Activated naive CD4-positive, alpha-beta T cell treated with anti-CD3 and anti-CD28 coated beads, Interleukin-2, amount 50 U/mL, for 24 hours (primary cell): ENCODE results near the gene KAZN.

Experiments used
- H3K27ac Mint-ChIP-seq: one replicate; pipeline ENCODE4 v1.8.0; 2021; ENCODE audit warnings: mild to moderate bottlenecking, mixed read lengths
- H3K27me3 Mint-ChIP-seq: one replicate; pipeline ENCODE4 v1.8.0; 2021; ENCODE audit warnings: mixed read lengths
- H3K36me3 Mint-ChIP-seq: one replicate; pipeline ENCODE4 v1.8.0; 2021; ENCODE audit warnings: mixed read lengths
- H3K4me1 Mint-ChIP-seq: one replicate; pipeline ENCODE4 v1.8.0; 2021; ENCODE audit warnings: mixed read lengths
- H3K4me3 Mint-ChIP-seq: one replicate; pipeline ENCODE4 v1.8.0; 2021; ENCODE audit warnings: mild to moderate bottlenecking, mixed read lengths
- H3K9me3 Mint-ChIP-seq: one replicate; pipeline ENCODE4 v1.8.0; 2021; ENCODE audit warnings: mixed read lengths

The KAZN gene

DNA sequence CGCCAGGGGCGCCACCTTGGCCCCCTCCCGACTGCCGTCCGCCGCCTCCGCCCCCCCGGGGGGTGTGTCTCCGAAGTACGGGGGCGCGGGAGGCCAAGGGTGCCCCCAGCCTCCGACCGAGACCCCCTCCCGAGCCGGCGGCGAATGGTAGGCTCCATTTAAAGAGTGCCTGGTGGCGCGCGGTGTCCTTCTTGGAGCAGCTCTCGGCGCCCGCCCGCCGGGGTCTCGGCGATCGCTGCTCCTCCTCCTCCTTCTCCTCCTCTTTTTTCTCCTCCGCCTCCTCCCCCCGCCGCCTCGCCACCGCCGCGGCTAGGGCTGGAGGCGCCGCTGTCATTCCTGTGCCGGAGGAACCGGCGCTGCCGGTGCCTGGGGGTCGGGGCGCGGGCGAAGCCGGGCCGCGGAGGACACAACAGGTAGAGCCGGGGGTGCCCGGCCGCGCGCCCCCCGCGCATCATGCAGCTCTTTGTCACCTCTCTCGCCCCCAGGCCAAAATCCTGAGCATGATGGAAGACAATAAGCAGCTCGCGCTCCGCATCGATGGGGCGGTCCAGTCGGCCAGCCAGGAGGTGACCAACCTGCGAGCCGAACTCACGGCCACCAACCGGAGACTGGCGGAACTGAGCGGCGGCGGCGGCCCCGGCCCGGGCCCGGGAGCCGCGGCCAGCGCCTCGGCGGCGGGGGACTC lies at the start of gene KAZN:
Gene KAZN (plus strand): TSS at position 188 of the 685 bp plus-strand sequence.
- no peaks in the 10 kb centered on the region for H3K9me3 Mint-ChIP-seq
- no peaks in the 10 kb centered on the region for H3K4me1 Mint-ChIP-seq
- no peak within 1 kb of the TSS for H3K4me3 Mint-ChIP-seq
- H3K27me3 Mint-ChIP-seq: peaks cover 39% of the 10 kb centered on the region
- H3K27ac Mint-ChIP-seq: no peak within 1 kb of the TSS
- no peaks in the 10 kb centered on the region for H3K36me3 Mint-ChIP-seq

DNA sequence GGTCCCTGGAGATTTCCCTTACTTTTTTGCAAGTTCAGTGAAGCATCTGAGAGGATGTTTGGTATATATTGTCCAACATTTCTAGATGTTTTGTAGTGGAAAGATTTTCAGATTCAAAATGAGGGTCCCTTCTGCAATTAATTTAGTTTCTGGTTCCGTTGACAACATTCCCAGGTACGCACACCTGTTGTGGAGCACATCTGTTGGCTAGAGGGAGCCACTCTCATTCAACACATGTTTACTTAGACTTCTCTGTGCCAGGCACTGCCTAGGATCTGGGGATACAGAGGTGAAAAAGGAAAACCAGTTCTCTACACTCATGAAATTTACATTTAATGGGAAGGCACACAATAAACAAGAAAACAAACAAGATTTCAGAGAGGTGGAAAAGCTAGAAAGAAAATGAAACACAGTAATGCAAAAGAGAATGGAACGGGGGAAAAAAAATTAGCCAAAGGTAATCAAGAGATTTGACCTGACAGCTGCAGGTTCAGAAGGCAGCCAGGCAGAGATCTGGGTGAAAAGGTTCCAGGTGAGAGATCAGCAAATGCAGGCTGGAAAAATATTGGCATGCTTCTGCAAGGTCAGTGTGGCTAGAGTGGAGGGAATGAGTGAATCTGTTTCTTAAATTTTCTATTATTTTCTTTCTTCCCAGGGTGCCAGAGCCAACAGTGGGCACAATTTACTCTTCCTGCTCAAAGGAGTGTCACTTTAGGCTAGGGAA lies 48.4 kb upstream of the KAZN start:
- Mint-ChIP-seq H3K27me3 (peaks cover 6% of the 10 kb centered on the region), H3K36me3 (no peaks in the 10 kb centered on the region), H3K27ac (no peak overlapping the region), H3K9me3 (no peaks in the 10 kb centered on the region), H3K4me1 (no peaks in the 10 kb centered on the region), H3K4me3 (no peak overlapping the region)

DNA sequence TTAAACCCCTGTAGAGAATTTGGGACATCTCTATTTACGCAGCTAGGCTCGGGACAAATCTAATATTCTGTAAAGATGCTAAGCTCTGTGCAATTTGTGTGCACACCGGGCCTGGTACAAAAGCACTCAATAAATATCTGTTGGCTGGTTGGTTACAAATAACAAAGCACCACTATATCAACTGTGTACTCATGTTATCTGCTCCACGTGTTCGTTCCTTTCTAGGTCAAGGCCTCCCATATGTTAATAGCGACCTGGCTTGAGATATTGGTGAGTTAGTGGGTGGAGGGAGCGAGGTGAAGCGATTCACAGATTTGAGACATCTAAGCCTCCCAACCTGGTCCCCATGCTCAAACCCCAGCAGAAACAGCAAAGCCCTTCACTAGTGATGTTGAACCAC lies 47.1 kb upstream of the KAZN start:
- H3K9me3 Mint-ChIP-seq: no peaks in the 10 kb centered on the region
- H3K4me1 Mint-ChIP-seq: no peaks in the 10 kb centered on the region
- H3K4me3 Mint-ChIP-seq: no peak overlapping the region
- peaks cover 6% of the 10 kb centered on the region for H3K27me3 Mint-ChIP-seq
- no peaks in the 10 kb centered on the region for H3K36me3 Mint-ChIP-seq
- H3K27ac Mint-ChIP-seq: no peak overlapping the region

DNA sequence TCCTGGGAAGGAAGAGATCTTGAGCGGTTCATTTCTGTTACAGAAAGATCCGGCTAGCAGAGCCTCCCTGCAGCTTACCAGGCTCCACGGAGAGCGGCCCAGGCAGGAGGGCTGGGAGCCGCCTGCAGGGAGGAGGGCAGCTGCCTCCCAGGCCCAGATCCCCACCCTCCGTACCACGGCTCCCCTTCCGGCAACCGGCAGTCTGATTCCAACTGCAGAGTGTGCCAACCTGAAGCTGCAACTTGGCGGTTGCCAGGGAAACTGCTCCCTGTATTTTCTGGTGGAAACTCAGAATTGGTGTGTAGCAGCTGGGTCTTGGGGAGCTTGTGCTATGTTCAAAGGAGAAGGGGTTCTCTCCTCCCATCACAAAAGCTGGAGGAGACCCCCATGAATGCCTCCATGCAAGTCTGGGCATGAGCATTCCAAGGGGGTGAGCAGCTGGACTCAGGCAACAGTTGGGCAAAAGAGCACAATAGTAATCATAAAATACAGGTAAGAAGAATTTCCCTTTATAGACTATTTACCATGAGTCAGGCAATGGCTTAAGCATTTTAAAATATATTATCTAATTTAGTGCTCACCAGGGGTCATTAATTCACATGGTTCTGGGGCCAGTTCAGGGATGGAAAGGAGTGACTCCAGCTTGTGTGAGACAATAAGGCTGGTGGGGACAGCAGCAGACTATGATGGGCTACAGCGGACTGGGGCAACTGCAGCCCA lies 46.1 kb upstream of the KAZN start:
- Mint-ChIP-seq H3K36me3 (no peaks in the 10 kb centered on the region), H3K27me3 (peaks cover 4% of the 10 kb centered on the region), H3K4me1 (no peaks in the 10 kb centered on the region), H3K9me3 (no peaks in the 10 kb centered on the region), H3K4me3 (no peak overlapping the region), H3K27ac (no peak overlapping the region)

DNA sequence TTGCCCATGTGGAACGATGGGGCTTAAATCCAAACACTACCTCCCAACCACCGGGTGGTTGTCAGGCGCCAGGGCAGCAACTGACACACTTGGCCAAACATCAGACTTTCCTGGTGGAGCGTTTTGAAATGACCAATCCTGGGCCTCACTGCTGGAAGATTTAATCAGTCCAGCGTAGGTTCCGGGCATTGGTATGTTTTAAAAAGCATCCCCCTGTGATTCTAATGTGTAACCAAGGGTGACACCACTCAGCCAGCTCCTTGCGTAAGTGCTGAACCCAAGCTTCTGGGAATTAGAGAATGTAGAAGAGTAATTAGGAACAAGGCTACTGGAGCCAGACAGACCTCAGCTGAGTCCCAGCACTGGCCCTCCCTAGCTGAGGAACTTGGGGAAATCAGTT lies 44.8 kb upstream of the KAZN start:
- no peaks in the 10 kb centered on the region for H3K9me3 Mint-ChIP-seq
- no peaks in the 10 kb centered on the region for H3K4me1 Mint-ChIP-seq
- peaks cover 6% of the 10 kb centered on the region for H3K27me3 Mint-ChIP-seq
- no peak overlapping the region for H3K27ac Mint-ChIP-seq
- H3K4me3 Mint-ChIP-seq: no peak overlapping the region
- H3K36me3 Mint-ChIP-seq: no peaks in the 10 kb centered on the region

DNA sequence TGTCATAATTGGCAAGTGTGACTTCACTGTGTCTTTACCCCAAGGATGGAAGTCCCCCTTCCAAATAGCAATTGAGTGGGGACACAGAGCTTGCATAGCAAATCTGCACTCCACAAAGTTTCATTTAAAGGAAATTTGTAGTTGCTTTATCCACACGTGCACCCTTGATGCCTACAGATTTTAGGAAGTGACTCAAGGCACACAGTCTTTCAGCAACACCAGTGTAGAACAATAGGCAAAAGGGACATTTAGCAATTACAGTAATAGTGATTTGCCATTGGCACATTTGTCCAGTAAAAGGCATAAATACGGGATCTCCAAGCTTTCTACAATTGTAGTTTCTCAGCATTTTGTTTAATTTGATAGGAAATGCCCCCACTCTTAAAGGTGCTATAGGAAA lies 43.4 kb upstream of the KAZN start:
- Mint-ChIP-seq H3K27me3 (peaks cover 6% of the 10 kb centered on the region), H3K4me3 (no peak overlapping the region), H3K4me1 (no peaks in the 10 kb centered on the region), H3K9me3 (no peaks in the 10 kb centered on the region), H3K36me3 (no peaks in the 10 kb centered on the region), H3K27ac (no peak overlapping the region)

DNA sequence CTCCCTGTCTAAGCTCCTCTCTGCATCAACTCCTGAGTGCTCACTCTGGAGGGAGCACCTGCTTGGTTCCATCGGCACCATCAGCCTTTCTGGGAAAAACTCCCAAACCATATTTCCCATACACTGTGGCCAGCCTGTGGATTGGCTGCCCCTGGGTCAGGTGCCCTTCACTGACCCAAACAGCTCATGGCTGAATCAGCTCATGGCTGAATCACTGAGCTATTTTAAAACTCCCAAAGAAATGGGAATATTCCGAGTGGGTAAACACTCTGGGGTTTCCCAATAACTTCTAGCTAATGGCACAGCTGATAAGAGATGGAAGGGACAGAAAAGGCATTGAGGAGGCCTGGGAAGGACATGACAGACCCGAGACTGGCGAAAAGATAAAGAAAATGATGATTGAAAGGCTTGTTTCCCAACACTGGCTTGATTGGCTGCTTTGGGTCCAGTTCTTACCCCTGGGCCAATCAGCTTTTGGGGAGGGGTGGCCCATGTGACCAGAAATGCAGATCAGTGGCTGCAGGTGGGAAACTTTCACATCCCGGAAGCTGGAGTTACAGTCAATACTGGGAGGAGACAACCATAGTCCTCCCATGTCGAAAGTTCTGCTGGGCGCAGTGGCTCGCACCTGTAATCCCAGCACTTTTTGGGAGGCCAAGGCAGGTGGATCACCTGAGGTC lies 37.3 kb upstream of the KAZN start:
- no peaks in the 10 kb centered on the region for H3K4me1 Mint-ChIP-seq
- H3K4me3 Mint-ChIP-seq: no peak overlapping the region
- peaks cover 5% of the 10 kb centered on the region for H3K27me3 Mint-ChIP-seq
- H3K27ac Mint-ChIP-seq: no peak overlapping the region
- H3K36me3 Mint-ChIP-seq: no peaks in the 10 kb centered on the region
- H3K9me3 Mint-ChIP-seq: no peaks in the 10 kb centered on the region

DNA sequence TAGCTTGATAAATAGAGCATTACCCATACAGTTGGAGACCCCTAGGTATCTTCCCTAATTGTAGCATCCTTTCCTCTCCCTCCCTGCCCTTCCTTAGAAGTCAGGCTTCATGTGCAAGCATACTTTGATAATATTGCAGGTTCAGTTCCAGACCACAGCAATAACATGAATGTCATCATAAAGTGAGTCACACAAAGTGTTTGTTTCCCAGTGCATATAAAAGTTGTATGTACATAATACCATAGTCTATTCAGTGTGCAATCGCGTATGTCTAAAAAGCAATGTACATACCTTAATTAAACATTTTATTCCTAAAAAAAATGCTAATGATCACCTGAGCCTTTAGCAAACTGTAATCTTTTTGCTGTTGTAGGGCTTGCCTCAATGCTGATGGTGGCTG lies 33.4 kb upstream of the KAZN start:
- H3K9me3 Mint-ChIP-seq: peaks cover 3% of the 10 kb centered on the region
- H3K27me3 Mint-ChIP-seq: peaks cover 3% of the 10 kb centered on the region
- H3K4me1 Mint-ChIP-seq: no peaks in the 10 kb centered on the region
- no peak overlapping the region for H3K27ac Mint-ChIP-seq
- no peak overlapping the region for H3K4me3 Mint-ChIP-seq
- no peaks in the 10 kb centered on the region for H3K36me3 Mint-ChIP-seq

DNA sequence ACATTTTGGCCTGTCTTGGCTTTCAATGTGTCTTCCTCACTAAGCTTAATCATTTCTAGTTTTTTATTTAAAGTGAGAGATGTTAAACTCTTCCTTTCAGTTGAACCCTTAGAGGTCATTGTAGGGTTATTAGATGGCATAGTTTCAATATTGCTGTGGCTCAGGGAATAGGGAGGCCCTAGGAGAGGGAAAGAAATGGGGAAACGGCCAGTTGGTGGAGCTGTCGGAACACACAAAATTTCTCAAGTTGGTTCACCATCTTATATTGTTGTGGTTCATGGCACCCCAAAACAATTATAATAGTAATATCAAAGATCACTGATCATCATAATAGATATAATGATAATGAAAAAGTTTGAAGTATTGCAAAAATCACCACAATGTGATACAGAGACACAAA lies 31.4 kb upstream of the KAZN start:
- H3K9me3 Mint-ChIP-seq: peaks cover 5% of the 10 kb centered on the region
- H3K4me3 Mint-ChIP-seq: no peak overlapping the region
- peaks cover 10% of the 10 kb centered on the region for H3K27me3 Mint-ChIP-seq
- H3K36me3 Mint-ChIP-seq: no peaks in the 10 kb centered on the region
- no peaks in the 10 kb centered on the region for H3K4me1 Mint-ChIP-seq
- H3K27ac Mint-ChIP-seq: no peak overlapping the region

DNA sequence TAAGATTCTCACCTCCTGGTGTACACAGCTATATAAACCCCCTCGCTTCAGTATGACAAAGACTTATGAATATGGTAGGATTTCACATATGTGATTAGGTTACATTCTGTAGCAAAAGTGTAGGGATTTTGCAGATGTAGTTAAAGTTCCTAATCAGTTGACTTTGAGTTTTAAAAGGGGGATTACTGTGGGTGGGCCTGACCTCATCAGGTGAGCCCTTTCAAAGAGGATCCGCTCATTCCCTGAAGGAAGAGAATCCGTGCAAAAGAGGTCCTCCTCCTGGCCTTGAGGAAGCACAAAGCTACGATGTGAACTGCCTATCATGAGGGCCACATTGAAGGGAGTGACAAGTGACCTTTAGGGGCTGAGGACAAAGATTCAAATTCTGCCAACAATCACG lies 30.6 kb upstream of the KAZN start:
- Mint-ChIP-seq H3K9me3 (peaks cover 5% of the 10 kb centered on the region), H3K4me1 (no peaks in the 10 kb centered on the region), H3K27ac (no peak overlapping the region), H3K27me3 (peaks cover 11% of the 10 kb centered on the region), H3K4me3 (no peak overlapping the region), H3K36me3 (no peaks in the 10 kb centered on the region)

DNA sequence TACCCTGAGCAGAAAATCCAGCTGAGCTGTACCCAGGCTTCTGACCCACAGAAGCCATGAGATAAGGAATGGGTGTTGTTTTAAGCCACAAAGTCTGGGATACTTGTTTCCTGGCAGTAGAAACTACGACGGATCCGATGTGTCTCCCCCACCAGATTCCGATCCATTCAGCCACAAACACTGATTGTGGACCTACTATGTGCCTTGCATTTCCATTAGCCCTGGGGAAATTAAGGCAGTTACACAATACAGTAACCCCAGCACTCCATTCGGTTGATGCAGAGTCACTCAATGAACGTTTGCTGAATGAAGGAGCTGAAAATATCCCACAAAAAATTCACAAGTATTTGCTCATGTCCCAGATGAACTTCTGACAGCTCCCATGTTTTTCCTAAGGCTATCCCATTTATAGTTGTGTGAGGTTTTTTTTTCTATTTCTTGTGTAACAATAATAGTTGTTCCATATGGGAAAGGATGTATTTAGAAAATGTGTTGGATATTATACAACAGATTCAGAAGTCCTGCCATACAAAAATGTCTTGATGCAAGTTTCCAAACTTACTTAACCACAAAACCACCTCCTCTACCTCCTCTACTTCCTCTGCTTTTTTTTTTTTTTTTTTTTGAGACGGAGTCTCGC lies 29.6 kb upstream of the KAZN start:
- Mint-ChIP-seq H3K4me1 (no peaks in the 10 kb centered on the region), H3K36me3 (no peaks in the 10 kb centered on the region), H3K27me3 (peaks cover 13% of the 10 kb centered on the region), H3K9me3 (peaks cover 5% of the 10 kb centered on the region), H3K27ac (no peak overlapping the region), H3K4me3 (no peak overlapping the region)

DNA sequence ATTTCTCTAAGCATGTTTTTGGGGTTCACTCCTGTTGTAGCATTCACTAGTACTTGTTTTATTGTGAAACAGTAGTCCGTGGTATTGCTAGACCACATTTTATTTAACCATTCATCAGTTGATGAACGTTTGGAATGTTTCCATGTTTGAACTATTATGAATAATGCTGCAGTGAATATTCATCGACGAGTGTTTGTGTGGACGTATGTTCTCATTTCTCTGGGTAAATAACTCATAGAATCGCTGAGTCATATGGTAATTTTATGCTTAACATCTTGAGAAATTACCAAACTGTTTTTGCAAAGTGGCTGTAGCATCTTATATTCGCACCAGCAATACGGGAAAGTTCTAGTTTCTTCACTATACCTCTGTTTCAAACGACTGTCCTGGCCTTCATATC lies 28.0 kb upstream of the KAZN start:
- Mint-ChIP-seq H3K36me3 (no peaks in the 10 kb centered on the region), H3K27me3 (peaks cover 12% of the 10 kb centered on the region), H3K9me3 (peaks cover 12% of the 10 kb centered on the region), H3K4me3 (no peak overlapping the region), H3K4me1 (no peaks in the 10 kb centered on the region), H3K27ac (no peak overlapping the region)

DNA sequence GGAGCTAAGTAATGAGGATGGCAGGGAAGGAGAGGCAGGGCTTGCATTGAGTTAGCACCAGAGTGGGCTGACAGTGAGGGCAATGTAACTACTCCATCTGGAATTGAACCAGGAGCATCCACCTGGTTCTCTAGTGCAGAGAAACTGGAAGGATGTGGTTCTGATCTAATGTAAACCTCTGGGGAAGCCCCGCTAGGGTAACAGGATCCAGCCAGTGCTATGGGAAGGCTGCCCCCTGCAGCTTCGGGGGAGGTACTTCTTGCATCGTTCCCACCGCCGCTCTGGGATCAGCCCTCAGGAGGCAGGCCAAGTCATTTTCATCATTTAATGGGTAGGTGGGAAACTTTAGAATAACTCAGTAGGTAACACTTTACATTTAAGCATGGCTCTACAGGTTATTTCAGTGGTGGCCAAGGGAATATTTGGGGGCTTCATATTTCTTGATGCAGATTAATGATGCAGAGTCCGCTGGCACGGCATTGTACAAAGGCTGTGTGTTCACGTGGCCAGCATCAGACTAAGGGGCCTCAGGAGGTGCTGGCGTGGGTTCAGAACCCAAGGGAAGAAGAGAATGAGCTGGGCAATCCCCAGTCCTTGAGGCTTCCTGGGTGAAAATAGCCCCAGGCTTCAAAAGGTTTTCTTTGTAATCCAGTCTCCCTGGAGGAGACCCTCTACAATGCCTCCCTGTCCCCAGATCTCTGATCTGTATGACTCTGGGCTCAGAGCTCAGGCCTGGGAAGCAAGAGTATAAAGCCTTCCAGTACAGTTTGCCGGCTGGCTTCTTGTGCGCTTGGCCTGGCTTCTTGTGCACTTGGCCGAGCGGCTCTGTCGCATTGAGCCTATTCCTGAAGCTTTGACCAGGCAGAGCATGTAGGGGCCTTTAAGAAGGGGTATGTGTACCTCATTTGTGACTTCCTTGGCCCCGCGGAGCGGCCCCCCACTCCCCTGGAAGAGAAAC lies 26.4 kb upstream of the KAZN start:
- no peak overlapping the region for H3K4me3 Mint-ChIP-seq
- H3K27me3 Mint-ChIP-seq: peaks cover 10% of the 10 kb centered on the region
- peaks cover 12% of the 10 kb centered on the region for H3K9me3 Mint-ChIP-seq
- no peak overlapping the region for H3K27ac Mint-ChIP-seq
- H3K4me1 Mint-ChIP-seq: no peaks in the 10 kb centered on the region
- H3K36me3 Mint-ChIP-seq: no peaks in the 10 kb centered on the region

DNA sequence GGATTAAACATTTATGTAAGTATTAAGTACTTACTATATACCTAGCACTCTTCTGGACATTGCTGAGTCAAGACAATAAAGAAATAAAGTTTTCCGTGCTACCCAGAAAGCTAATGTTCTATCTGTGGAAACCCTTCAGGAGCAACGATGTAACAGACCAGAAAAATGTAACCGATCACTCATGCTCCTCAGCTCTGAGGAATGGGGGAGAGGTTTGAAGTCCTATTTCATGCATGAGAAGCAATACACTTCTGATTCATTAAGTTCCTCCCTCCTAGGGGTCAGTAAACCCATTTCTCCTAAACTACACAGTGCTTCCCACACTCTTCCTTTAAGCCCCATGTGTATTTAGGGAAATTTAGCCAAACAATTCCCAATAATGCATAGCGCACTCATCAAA lies 25.6 kb upstream of the KAZN start:
- no peaks in the 10 kb centered on the region for H3K36me3 Mint-ChIP-seq
- no peak overlapping the region for H3K4me3 Mint-ChIP-seq
- H3K27me3 Mint-ChIP-seq: peaks cover 10% of the 10 kb centered on the region
- H3K4me1 Mint-ChIP-seq: no peaks in the 10 kb centered on the region
- H3K9me3 Mint-ChIP-seq: peaks cover 12% of the 10 kb centered on the region
- H3K27ac Mint-ChIP-seq: no peak overlapping the region
